HCT116 (cell line): ENCODE results near the gene PBX3. TPM values are rescaled to one million over a fixed set of nuclear protein-coding genes. Genes with fewer than 3 reads are reported as not detected.

Experiments
- ATAC-seq: fragments of 200-7000 bp; cut with Tn5 transposase; 2 replicates; pipeline ENCODE4 v1.9.1; 2020; ENCODE audit warnings: mild to moderate bottlenecking, moderate library complexity
- BruUV-seq: library from RNA; stranded (reverse); fragments of 400-500 nt; replicated peaks from 2 replicates; lab custom pipeline; 2021; lab: Mats Ljungman, UMichigan
- CTCF ChIA-PET: fragments of 300-600 bp; sonication (Branson Sonifier 250); formaldehyde crosslinking; loops from one replicate; lab custom pipeline; 2021; ENCODE audit warnings: antibody characterized with exemption; lab: Charles Lee
- POLR2A ChIA-PET: fragments of 300-600, 350-600 bp; sonication (Branson Sonifier 250); formaldehyde crosslinking; loops from one replicate; lab custom pipeline; 2021; ENCODE audit warnings: antibody characterized with exemption; lab: Charles Lee
- RAD21 ChIA-PET, 2 experiments: fragments of 300-600 bp; sonication (Branson Sonifier 250); formaldehyde crosslinking; loops; one replicate each; lab custom pipeline; 2023; ENCODE audit warnings: low total read pairs in 2 of 2; ENCODE audit not compliant: uncharacterized antibody in 2 of 2, unreplicated experiment in 2 of 2, low non-redundant PET in 1 of 2; lab: Charles Lee
- DNase-seq: peaks from one replicate; pipeline ENCODE4 v3.0.0-alpha.2; 2010; ENCODE audit warnings: low read depth, low spot score
- H2AFZ ChIP-seq: fragments of 200-600 bp; shearing (Covaris generic), sonication (generic); 2 replicates; pipeline ENCODE4 v1.6.1; 2017; ENCODE audit warnings: low read depth, mixed run types, mixed read lengths, antibody characterized with exemption, low read length; ENCODE audit not compliant: poor library complexity, severe bottlenecking
- H3K27ac ChIP-seq: 2 replicates; pipeline ENCODE4 v1.5.1; 2012; ENCODE audit warnings: low read depth, low read length
- H3K27me3 ChIP-seq: fragments of 200-600 bp; sonication (generic); 2 replicates; pipeline ENCODE4 v1.6.1; 2016; ENCODE audit warnings: mixed run types, low read length, mixed read lengths; ENCODE audit not compliant: insufficient read depth
- H3K36me3 ChIP-seq, 2 experiments: fragments of 200-500 bp in 1 of 2; fragments of 200-600 bp in 1 of 2; sonication (Bioruptor generic) in 1 of 2; sonication (generic) in 1 of 2; 2 replicates each; pipeline versions ENCODE4 v1.5.1 to v1.6.1; 2014 to 2016; ENCODE audit warnings: low read length in 2 of 2, inconsistent platforms in 1 of 2, mixed read lengths in 1 of 2, mixed run types in 1 of 2; ENCODE audit not compliant: insufficient read depth in 2 of 2, control insufficient read depth in 1 of 2
- H3K4me1 ChIP-seq, 2 experiments: fragments of 200-600 bp in 1 of 2; sonication (generic) in 1 of 2; 2 replicates each; pipeline versions ENCODE4 v1.5.1 to v1.6.1; 2012 to 2017; ENCODE audit warnings: low read length in 2 of 2, inconsistent platforms in 1 of 2, mild to moderate bottlenecking in 1 of 2, mixed read lengths in 1 of 2, mixed run types in 1 of 2, moderate library complexity in 1 of 2; ENCODE audit not compliant: insufficient read depth in 2 of 2, control insufficient read depth in 1 of 2
- H3K4me2 ChIP-seq: fragments of 200-600 bp; sonication (generic); 2 replicates; pipeline ENCODE4 v1.6.1; 2017; ENCODE audit warnings: mixed run types, low read length, mixed read lengths
- H3K4me3 ChIP-seq, 2 experiments: fragments of 200-600 bp in 1 of 2; sonication (generic) in 1 of 2; replicated peaks in 1 of 2; 2 replicates each; pipeline ENCODE4 v1.5.1; 2011 to 2016; ENCODE audit warnings: low read length in 2 of 2, control low read depth in 1 of 2, low read depth in 1 of 2, mild to moderate bottlenecking in 1 of 2, mixed read lengths in 1 of 2, mixed run types in 1 of 2
- H3K79me2 ChIP-seq: fragments of 200-600 bp; sonication (generic); 2 replicates; pipeline ENCODE4 v1.6.1; 2017; ENCODE audit warnings: mild to moderate bottlenecking, mixed run types, low read length, moderate library complexity, mixed read lengths; ENCODE audit not compliant: insufficient read depth
- H3K9ac ChIP-seq: fragments of 200-600 bp; sonication (generic); 2 replicates; pipeline ENCODE4 v1.6.1; 2016; ENCODE audit warnings: low read length, mixed read lengths
- H3K9me2 ChIP-seq: fragments of 200-600 bp; sonication (generic), shearing (Covaris generic); 2 replicates; pipeline ENCODE4 v1.6.1; 2017; ENCODE audit warnings: mixed run types, mild to moderate bottlenecking, moderate library complexity; ENCODE audit not compliant: insufficient read depth
- H3K9me3 ChIP-seq, 2 experiments: fragments of 200-500 bp in 1 of 2; fragments of 200-600 bp in 1 of 2; sonication (Bioruptor generic) in 1 of 2; sonication (generic) in 1 of 2; 2 replicates each; pipeline ENCODE4 v1.6.1; 2014 to 2017; ENCODE audit warnings: low read length in 2 of 2, mixed read lengths in 2 of 2, inconsistent platforms in 1 of 2, low read depth in 1 of 2, mild to moderate bottlenecking in 1 of 2, mixed run types in 1 of 2, moderate library complexity in 1 of 2; ENCODE audit not compliant: control insufficient read depth in 1 of 2, insufficient read depth in 1 of 2
- H4K20me1 ChIP-seq: fragments of 200-600 bp; sonication (generic), shearing (Covaris generic); 2 replicates; pipeline ENCODE4 v1.6.1; 2017; ENCODE audit warnings: mixed run types, mild to moderate bottlenecking, moderate library complexity; ENCODE audit not compliant: insufficient read depth
- CBX3 ChIP-seq: IDR thresholded peaks from 2 replicates; pipeline ENCODE4 v1.6.1; 2012; ENCODE audit warnings: low read depth
- EGR1 ChIP-seq: IDR thresholded peaks from 2 replicates; pipeline ENCODE4 v1.6.1; 2012; ENCODE audit warnings: low read depth
- ELF1 ChIP-seq: IDR thresholded peaks from 2 replicates; pipeline ENCODE4 v1.6.1; 2012; ENCODE audit warnings: low read depth, borderline replicate concordance
- EZH2 ChIP-seq: fragments of 200-600 bp; sonication (generic); IDR thresholded peaks from 2 replicates; pipeline ENCODE4 v1.6.1; 2017; ENCODE audit warnings: antibody characterized with exemption, mixed run types
- POLR2AphosphoS5 ChIP-seq: IDR thresholded peaks from 2 replicates; pipeline ENCODE4 v1.6.1; 2011; ENCODE audit warnings: mild to moderate bottlenecking, low read depth, low read length, moderate library complexity
- SP1 ChIP-seq: IDR thresholded peaks from 2 replicates; pipeline ENCODE4 v1.6.1; 2012; ENCODE audit warnings: low read depth
- TCF7L2 ChIP-seq: IDR thresholded peaks from 2 replicates; pipeline ENCODE4 v1.7.0; 2011; ENCODE audit warnings: borderline replicate concordance, inconsistent platforms; ENCODE audit not compliant: insufficient read depth, insufficient read length; ENCODE audit errors: extremely low read depth
- ZNF274 ChIP-seq: fragments of 200-500 bp; sonication (Bioruptor generic); IDR thresholded peaks from 2 replicates; pipeline ENCODE4 v1.6.1; 2014; ENCODE audit warnings: mild to moderate bottlenecking, low read depth, low read length, inconsistent platforms
- intact Hi-C: fragments of 100-400 bp; cut with micrococcal nuclease; formaldehyde crosslinking; loops from 2 replicates; pipeline ENCODE4 v1.10.0; 2022
- total RNA-seq: library from RNA; stranded (reverse); gene quantifications from one replicate; pipeline ENCODE4 v1.2.1, GENCODE V29; 2021; ENCODE audit not compliant: unreplicated experiment
- TF ChIP-seq, protein P1 (sequence below): IDR thresholded peaks from 2 replicates; pipeline ENCODE4 v1.6.1; 2011; ENCODE audit warnings: mild to moderate bottlenecking, low read length, moderate library complexity; ENCODE audit not compliant: insufficient replicate concordance; ENCODE audit errors: extremely low read depth

Gene PBX3
- total RNA-seq, 1 experiment from 2014 or later, result 13.5 TPM

DNA sequence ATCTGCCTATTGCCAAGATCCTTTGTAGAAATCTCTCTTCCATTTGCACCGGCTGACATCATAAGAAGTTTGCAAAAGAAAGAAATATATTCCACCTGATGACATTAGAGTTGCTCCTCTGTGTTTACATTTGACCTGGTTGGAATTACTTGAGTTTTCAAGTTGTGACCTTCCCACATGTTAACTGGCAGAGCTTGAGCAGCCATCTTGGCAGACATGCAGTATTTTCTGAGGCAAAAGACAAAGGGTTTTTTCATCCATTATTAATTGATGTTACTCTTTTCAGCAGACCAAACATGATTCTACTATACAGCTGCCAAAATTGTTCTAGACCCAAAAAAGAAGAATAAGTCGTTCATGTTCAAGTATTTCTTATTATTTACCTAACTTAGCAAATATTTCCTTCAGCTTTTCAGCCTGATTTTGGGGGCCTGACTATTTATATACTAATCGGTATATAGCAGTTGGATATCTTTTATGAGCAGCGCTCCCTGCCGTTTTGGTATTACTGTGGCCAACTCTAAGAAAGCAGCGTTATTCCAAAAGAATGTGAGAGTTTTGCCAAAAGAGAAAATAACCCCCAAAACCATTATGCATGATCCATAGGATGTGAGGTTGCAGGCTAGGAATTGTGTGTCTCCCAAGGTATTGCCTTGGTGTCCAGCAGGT is 212.9 kb downstream of the PBX3 start:
- no peak overlapping the region for H2AFZ ChIP-seq
- ChIA-PET POLR2A (no interaction called here), CTCF (no interaction called here), RAD21 (no interaction called here)
- H3K9me3 ChIP-seq, result no peaks in the 10 kb centered on the region
- H3K9me2 ChIP-seq, result no peaks in the 10 kb centered on the region
- H3K4me3 ChIP-seq, result no peak overlapping the region
- no peaks in the 10 kb centered on the region for H4K20me1 ChIP-seq
- BruUV-seq, result no TSS peak
- H3K36me3 ChIP-seq, result no peaks in the 10 kb centered on the region
- intact Hi-C loops, result no loop called here
- H3K79me2 ChIP-seq, result no peaks in the 10 kb centered on the region
- DNase-seq, result no peak
- no peak for ATAC-seq
- H3K4me1 ChIP-seq, result no peaks in the 10 kb centered on the region
- H3K27me3 ChIP-seq, result no peaks in the 10 kb centered on the region
- no peak overlapping the region for H3K27ac ChIP-seq
- TF ChIP-seq, protein P1, sequence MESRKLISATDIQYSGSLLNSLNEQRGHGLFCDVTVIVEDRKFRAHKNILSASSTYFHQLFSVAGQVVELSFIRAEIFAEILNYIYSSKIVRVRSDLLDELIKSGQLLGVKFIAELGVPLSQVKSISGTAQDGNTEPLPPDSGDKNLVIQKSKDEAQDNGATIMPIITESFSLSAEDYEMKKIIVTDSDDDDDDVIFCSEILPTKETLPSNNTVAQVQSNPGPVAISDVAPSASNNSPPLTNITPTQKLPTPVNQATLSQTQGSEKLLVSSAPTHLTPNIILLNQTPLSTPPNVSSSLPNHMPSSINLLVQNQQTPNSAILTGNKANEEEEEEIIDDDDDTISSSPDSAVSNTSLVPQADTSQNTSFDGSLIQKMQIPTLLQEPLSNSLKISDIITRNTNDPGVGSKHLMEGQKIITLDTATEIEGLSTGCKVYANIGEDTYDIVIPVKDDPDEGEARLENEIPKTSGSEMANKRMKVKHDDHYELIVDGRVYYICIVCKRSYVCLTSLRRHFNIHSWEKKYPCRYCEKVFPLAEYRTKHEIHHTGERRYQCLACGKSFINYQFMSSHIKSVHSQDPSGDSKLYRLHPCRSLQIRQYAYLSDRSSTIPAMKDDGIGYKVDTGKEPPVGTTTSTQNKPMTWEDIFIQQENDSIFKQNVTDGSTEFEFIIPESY, result no peak
- TF ChIP-seq ELF1 (no peak), TCF7L2 (no peak), POLR2AphosphoS5 (no peak), SP1 (no peak), EGR1 (no peak), CBX3 (no peak), ZNF274 (no peak), EZH2 (no peak)
- H3K4me2 ChIP-seq, result no peak overlapping the region
- H3K9ac ChIP-seq, result no peak overlapping the region
